22Rv1 (cell line): ENCODE measurements around the gene PDGFRB.

Experiments used
- H3K27ac ChIP-seq: fragments of 450-650 bp; 2 replicates; pipeline ENCODE4 v1.5.1; 2017
- CTCF ChIP-seq: fragments of 450-650 bp; IDR thresholded peaks from 2 replicates; pipeline ENCODE4 v1.5.1; 2017; ENCODE audit warnings: mild to moderate bottlenecking
- ZFX ChIP-seq: fragments of 450-650 bp; IDR thresholded peaks from 2 replicates; pipeline ENCODE4 v1.6.1; 2017; ENCODE audit warnings: antibody characterized with exemption, borderline replicate concordance

PDGFRB gene

GRCh38 chr5:150119421-150120061 lies 36.1 kb downstream of the PDGFRB start:
- TF ChIP-seq ZFX = no peak
- TF ChIP-seq CTCF = no peak
- H3K27ac ChIP-seq = no peak overlapping the region

GRCh38 chr5:150118561-150119229 lies 37.0 kb downstream of the PDGFRB start:
- no peak for TF ChIP-seq ZFX
- no peak overlapping the region for H3K27ac ChIP-seq

GRCh38 chr5:150117945-150118560 lies 37.6 kb downstream of the PDGFRB start:
- H3K27ac ChIP-seq = no peak overlapping the region
- TF ChIP-seq CTCF (no peak), ZFX (no peak)

GRCh38 chr5:150116667-150117400 lies 38.8 kb downstream of the PDGFRB start:
- TF ChIP-seq CTCF (no peak), ZFX (no peak)
- no peak overlapping the region for H3K27ac ChIP-seq

GRCh38 chr5:150114773-150115408 lies 40.8 kb downstream of the PDGFRB start:
- TF ChIP-seq CTCF = no peak
- TF ChIP-seq ZFX = no peak
- H3K27ac ChIP-seq = no peak overlapping the region

- no peak overlapping the region for H3K27ac ChIP-seq
- TF ChIP-seq CTCF (no peak), ZFX (no peak)
Observed at GRCh38 chr5:150114102-150114641, 41.5 kb downstream of the PDGFRB start.
